ENCODE results near the gene LRRC61. TPM values are rescaled to one million over a fixed set of nuclear protein-coding genes. Genes with fewer than 3 reads are reported as not detected.
"Not testable (repeated sequence)": the region's sequence is repeated elsewhere in the genome, so short reads cannot be mapped to it uniquely, and the experiment has no call there.

Gene LRRC61
- total and polyA plus RNA-seq, 2 of the 13 experiments (the other 11 are each of a cell fraction or from before 2014, with no cell fraction given): 33.0 to 34.8 TPM

DNA sequence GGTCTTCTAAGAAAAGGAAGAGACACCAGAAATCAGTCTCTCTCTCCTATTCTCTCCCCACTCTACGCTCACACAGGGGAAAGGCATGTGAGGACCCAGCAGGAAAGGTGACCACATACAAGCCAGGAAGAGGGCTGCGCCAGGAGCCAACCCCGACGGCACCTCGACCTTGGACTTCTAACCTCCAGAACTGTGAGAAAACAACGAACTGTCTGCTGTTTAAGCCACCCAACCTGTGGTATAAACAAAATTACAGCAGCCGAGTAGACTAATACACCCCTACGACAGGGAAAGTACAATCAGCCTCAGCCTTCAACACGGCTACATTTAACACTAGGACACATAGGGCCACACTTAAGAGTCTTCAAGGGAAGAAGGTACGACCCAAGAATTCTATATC, 26.4 kb upstream of the LRRC61 start:
- POLR2A ChIA-PET; H3K27me3 ChIP-seq (ENCODE audit: control insufficient read depth in 1 of 2, insufficient read depth in 2 of 2, low read length in 2 of 2); H4K20me1 ChIP-seq (ENCODE audit: insufficient read depth, low read length); H3K9me3 ChIP-seq (ENCODE audit: low read length); H3K9ac ChIP-seq (ENCODE audit: insufficient read depth, low read depth, low read length); H3K36me3 ChIP-seq (replicated peaks in 1 of 2; ENCODE audit: control insufficient read depth in 1 of 2, insufficient read depth in 2 of 2, low read length in 2 of 2); H3K79me2 ChIP-seq (ENCODE audit: insufficient read depth, low read length); CTCF ChIA-PET (ENCODE audit: low intra/inter-chr PET ratio, low total read pairs); DNase-seq (ENCODE audit: low spot score); FAIRE-seq; H3K4me1 ChIP-seq (ENCODE audit: insufficient read depth, low read length); BruUV-seq (replicated peaks); H3K4me2 ChIP-seq (ENCODE audit: low read depth, low read length); H2AFZ ChIP-seq (ENCODE audit: low read length); intact Hi-C loops (cut with micrococcal nuclease; ENCODE audit: unreplicated experiment); H3K27ac ChIP-seq (ENCODE audit: extremely low read length, insufficient read depth, low read length); H3K4me3 ChIP-seq (replicated peaks in 1 of 3; ENCODE audit: insufficient read depth in 1 of 3, low read depth in 2 of 3, low read length in 3 of 3): not testable (repeated sequence)
- TF ChIP-seq RARA (CRISPR knock-in tag; IDR thresholded peaks at IDR 0.05) (peak; percentile 73), ZNF777 (CRISPR knock-in tag; IDR thresholded peaks at IDR 0.05) (peak; percentile 54; the same call in 1 of the 2 replicates), HNF4A (CRISPR knock-in tag; IDR thresholded peaks at IDR 0.05) (peak; percentile 10; the same call in 1 of the 2 replicates)
- peak; percentile 89 for ATAC-seq
- WGBS (ENCODE audit: low lambda C conversion rate): 23% methylated on average over 5 of the region's 10 CpGs
- in situ Hi-C loops (cut with HindIII; ENCODE audit: extremely low pct_ligation_motif_present, low pct_unique_long_range_greater_than_20kb): loop anchor here (25.0 kb wide), 1 partner anchor 465 kb away; no protein-coding TSS in a partner anchor

GRCh38 chr7:150297978-150298377, 25.2 kb upstream of the LRRC61 start:
- H3K36me3 ChIP-seq (replicated peaks in 1 of 2; ENCODE audit: control insufficient read depth in 1 of 2, insufficient read depth in 2 of 2, low read length in 2 of 2); H4K20me1 ChIP-seq (ENCODE audit: insufficient read depth, low read length); H3K9me3 ChIP-seq (ENCODE audit: low read length); H3K4me2 ChIP-seq (ENCODE audit: low read depth, low read length); H2AFZ ChIP-seq (ENCODE audit: low read length); ATAC-seq; DNase-seq (ENCODE audit: low spot score); H3K27ac ChIP-seq (ENCODE audit: extremely low read length, insufficient read depth, low read length); CTCF ChIA-PET (ENCODE audit: low intra/inter-chr PET ratio, low total read pairs); intact Hi-C loops (cut with micrococcal nuclease; ENCODE audit: unreplicated experiment); H3K79me2 ChIP-seq (ENCODE audit: insufficient read depth, low read length); H3K4me3 ChIP-seq (replicated peaks in 1 of 3; ENCODE audit: insufficient read depth in 1 of 3, low read depth in 2 of 3, low read length in 3 of 3); FAIRE-seq; H3K4me1 ChIP-seq (ENCODE audit: insufficient read depth, low read length); POLR2A ChIA-PET; BruUV-seq (replicated peaks); H3K27me3 ChIP-seq (ENCODE audit: control insufficient read depth in 1 of 2, insufficient read depth in 2 of 2, low read length in 2 of 2); H3K9ac ChIP-seq (ENCODE audit: insufficient read depth, low read depth, low read length): not testable (repeated sequence)
- in situ Hi-C loops (cut with HindIII; ENCODE audit: extremely low pct_ligation_motif_present, low pct_unique_long_range_greater_than_20kb): loop anchor here (25.0 kb wide), 1 partner anchor 464 kb away; no protein-coding TSS in a partner anchor

DNA sequence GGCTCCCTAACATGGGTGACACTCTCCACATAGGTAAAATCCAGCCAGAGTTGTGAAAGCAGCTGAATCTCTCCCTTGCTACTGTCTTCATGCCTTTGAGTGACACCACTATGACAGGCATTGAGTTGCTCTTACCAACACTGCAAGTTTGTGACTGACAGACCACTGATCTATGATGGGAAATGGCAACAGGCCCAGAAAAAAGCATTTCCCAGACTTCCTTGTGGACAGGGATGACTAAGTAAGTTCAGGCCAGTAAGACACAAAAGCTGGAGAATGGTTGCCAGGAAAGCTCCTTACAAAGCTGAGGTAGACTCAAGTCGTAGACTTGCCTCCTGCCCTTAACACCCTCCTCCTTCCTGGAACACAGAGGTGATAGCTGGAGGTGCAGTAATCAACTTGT, 20.2 kb upstream of the LRRC61 start:
- intact Hi-C loops (cut with micrococcal nuclease; ENCODE audit: unreplicated experiment); H2AFZ ChIP-seq (ENCODE audit: low read length); ATAC-seq; FAIRE-seq; CTCF ChIA-PET (ENCODE audit: low intra/inter-chr PET ratio, low total read pairs); H3K27me3 ChIP-seq (ENCODE audit: control insufficient read depth in 1 of 2, insufficient read depth in 2 of 2, low read length in 2 of 2); H3K9ac ChIP-seq (ENCODE audit: insufficient read depth, low read depth, low read length); H3K79me2 ChIP-seq (ENCODE audit: insufficient read depth, low read length); in situ Hi-C loops (cut with HindIII; ENCODE audit: extremely low pct_ligation_motif_present, low pct_unique_long_range_greater_than_20kb); H3K27ac ChIP-seq (ENCODE audit: extremely low read length, insufficient read depth, low read length); H3K4me2 ChIP-seq (ENCODE audit: low read depth, low read length); BruUV-seq (replicated peaks); POLR2A ChIA-PET; H3K36me3 ChIP-seq (replicated peaks in 1 of 2; ENCODE audit: control insufficient read depth in 1 of 2, insufficient read depth in 2 of 2, low read length in 2 of 2); H4K20me1 ChIP-seq (ENCODE audit: insufficient read depth, low read length); DNase-seq (ENCODE audit: low spot score); H3K4me3 ChIP-seq (replicated peaks in 1 of 3; ENCODE audit: insufficient read depth in 1 of 3, low read depth in 2 of 3, low read length in 3 of 3); H3K9me3 ChIP-seq (ENCODE audit: low read length): not testable (repeated sequence)
- peaks cover 16% of the 10 kb centered on the region for H3K4me1 ChIP-seq (ENCODE audit: insufficient read depth, low read length)
- WGBS (ENCODE audit: low lambda C conversion rate): 86% methylated on average over 1 of the region's 1 CpG

GRCh38 chr7:150304499-150305258, 18.5 kb upstream of the LRRC61 start:
- POLR2A ChIA-PET: interaction anchor here (0.6 kb wide), 1 partner anchor 11 kb away, joined by 3 read pairs; no protein-coding TSS in a partner anchor
- H3K27me3 ChIP-seq (ENCODE audit: control insufficient read depth in 1 of 2, insufficient read depth in 2 of 2, low read length in 2 of 2); in situ Hi-C loops (cut with HindIII; ENCODE audit: extremely low pct_ligation_motif_present, low pct_unique_long_range_greater_than_20kb); BruUV-seq (replicated peaks); intact Hi-C loops (cut with micrococcal nuclease; ENCODE audit: unreplicated experiment); H3K27ac ChIP-seq (ENCODE audit: extremely low read length, insufficient read depth, low read length); H2AFZ ChIP-seq (ENCODE audit: low read length); H3K36me3 ChIP-seq (replicated peaks in 1 of 2; ENCODE audit: control insufficient read depth in 1 of 2, insufficient read depth in 2 of 2, low read length in 2 of 2); H3K79me2 ChIP-seq (ENCODE audit: insufficient read depth, low read length); H3K4me2 ChIP-seq (ENCODE audit: low read depth, low read length); H3K9ac ChIP-seq (ENCODE audit: insufficient read depth, low read depth, low read length); H4K20me1 ChIP-seq (ENCODE audit: insufficient read depth, low read length); CTCF ChIA-PET (ENCODE audit: low intra/inter-chr PET ratio, low total read pairs); DNase-seq (ENCODE audit: low spot score); H3K9me3 ChIP-seq (ENCODE audit: low read length); H3K4me3 ChIP-seq (replicated peaks in 1 of 3; ENCODE audit: insufficient read depth in 1 of 3, low read depth in 2 of 3, low read length in 3 of 3): not testable (repeated sequence)
- WGBS (ENCODE audit: low lambda C conversion rate): 49% methylated on average over 6 of the region's 8 CpGs
- peak; percentile 77 for ATAC-seq
- peak; percentile 15 for FAIRE-seq
- peaks cover 19% of the 10 kb centered on the region for H3K4me1 ChIP-seq (ENCODE audit: insufficient read depth, low read length)

Measured in HepG2 (cell line).